ENCODE data around the gene CCR5. TPM values are rescaled to one million over a fixed set of nuclear protein-coding genes. Genes with fewer than 3 reads are reported as not detected.

Gene CCR5
- total RNA-seq, 1 donor from 2014 or later: not detected

GRCh38 chr3:46408853-46409252 lies 38.1 kb downstream of the CCR5 start:
- Histone ChIP-seq H3K27me3 (ENCODE audit: control insufficient read depth, insufficient read depth, low read length) (no peaks in the 10 kb centered on the region), H3K36me3 (ENCODE audit: control insufficient read depth, insufficient read depth, low read length) (no peaks in the 10 kb centered on the region), H3K4me3 (ENCODE audit: low read depth, low read length) (no peak overlapping the region)
- TF ChIP-seq CTCF (IDR thresholded peaks at IDR 0.05; ENCODE audit: insufficient read depth, low read length, poor library complexity, severe bottlenecking): no peak
- no peak for DNase-seq (ENCODE audit: low read depth)

GRCh38 chr3:46409739-46410489 lies 39.2 kb downstream of the CCR5 start:
- DNase-seq (ENCODE audit: low read depth): no peak
- no peak overlapping the region for H3K4me3 ChIP-seq (ENCODE audit: low read depth, low read length)
- H3K27me3 ChIP-seq (ENCODE audit: control insufficient read depth, insufficient read depth, low read length): no peaks in the 10 kb centered on the region
- no peaks in the 10 kb centered on the region for H3K36me3 ChIP-seq (ENCODE audit: control insufficient read depth, insufficient read depth, low read length)
- TF ChIP-seq CTCF (IDR thresholded peaks at IDR 0.05; ENCODE audit: insufficient read depth, low read length, poor library complexity, severe bottlenecking): no peak

GRCh38 chr3:46410669-46411068 lies 39.9 kb downstream of the CCR5 start:
- Histone ChIP-seq H3K36me3 (ENCODE audit: control insufficient read depth, insufficient read depth, low read length) (no peaks in the 10 kb centered on the region), H3K27me3 (ENCODE audit: control insufficient read depth, insufficient read depth, low read length) (no peaks in the 10 kb centered on the region), H3K4me3 (ENCODE audit: low read depth, low read length) (no peak overlapping the region)
- TF ChIP-seq CTCF (IDR thresholded peaks at IDR 0.05; ENCODE audit: insufficient read depth, low read length, poor library complexity, severe bottlenecking): no peak
- DNase-seq (ENCODE audit: low read depth): no peak

- H3K27me3 ChIP-seq (ENCODE audit: control insufficient read depth, insufficient read depth, low read length): no peaks in the 10 kb centered on the region
- TF ChIP-seq CTCF (IDR thresholded peaks at IDR 0.05; ENCODE audit: insufficient read depth, low read length, poor library complexity, severe bottlenecking): no peak
- no peak for DNase-seq (ENCODE audit: low read depth)
- H3K36me3 ChIP-seq (ENCODE audit: control insufficient read depth, insufficient read depth, low read length): no peaks in the 10 kb centered on the region
- no peak overlapping the region for H3K4me3 ChIP-seq (ENCODE audit: low read depth, low read length)
These were observed 40.5 kb downstream of the CCR5 start for GRCh38 chr3:46411271-46411670.

GRCh38 chr3:46412786-46413298 lies 42.1 kb downstream of the CCR5 start:
- H3K4me3 ChIP-seq (ENCODE audit: low read depth, low read length): no peak overlapping the region
- TF ChIP-seq CTCF (IDR thresholded peaks at IDR 0.05; ENCODE audit: insufficient read depth, low read length, poor library complexity, severe bottlenecking): no peak
- no peaks in the 10 kb centered on the region for H3K27me3 ChIP-seq (ENCODE audit: control insufficient read depth, insufficient read depth, low read length)
- DNase-seq (ENCODE audit: low read depth): no peak
- no peaks in the 10 kb centered on the region for H3K36me3 ChIP-seq (ENCODE audit: control insufficient read depth, insufficient read depth, low read length)

GRCh38 chr3:46413951-46414350 lies 43.2 kb downstream of the CCR5 start:
- Histone ChIP-seq H3K36me3 (ENCODE audit: control insufficient read depth, insufficient read depth, low read length) (no peaks in the 10 kb centered on the region), H3K27me3 (ENCODE audit: control insufficient read depth, insufficient read depth, low read length) (no peaks in the 10 kb centered on the region), H3K4me3 (ENCODE audit: low read depth, low read length) (no peak overlapping the region)
- DNase-seq (ENCODE audit: low read depth): no peak
- TF ChIP-seq CTCF (IDR thresholded peaks at IDR 0.05; ENCODE audit: insufficient read depth, low read length, poor library complexity, severe bottlenecking): no peak

All from kidney epithelial cell (primary cell).